C4-2B (cell line): ENCODE measurements around the gene ATP8B3.

Experiments used
- H3K27ac ChIP-seq: fragments of 450-650 bp; 2 replicates; pipeline ENCODE4 v1.5.1; 2017
- ZFX ChIP-seq: fragments of 450-650 bp; IDR thresholded peaks from 2 replicates; pipeline ENCODE4 v1.6.1; 2017
- TF ChIP-seq, protein P1 (sequence below): fragments of 450-650 bp; conservative IDR thresholded peaks from 2 replicates; pipeline ENCODE4 v1.5.1; 2017; ENCODE audit warnings: mild to moderate bottlenecking

Gene ATP8B3

DNA sequence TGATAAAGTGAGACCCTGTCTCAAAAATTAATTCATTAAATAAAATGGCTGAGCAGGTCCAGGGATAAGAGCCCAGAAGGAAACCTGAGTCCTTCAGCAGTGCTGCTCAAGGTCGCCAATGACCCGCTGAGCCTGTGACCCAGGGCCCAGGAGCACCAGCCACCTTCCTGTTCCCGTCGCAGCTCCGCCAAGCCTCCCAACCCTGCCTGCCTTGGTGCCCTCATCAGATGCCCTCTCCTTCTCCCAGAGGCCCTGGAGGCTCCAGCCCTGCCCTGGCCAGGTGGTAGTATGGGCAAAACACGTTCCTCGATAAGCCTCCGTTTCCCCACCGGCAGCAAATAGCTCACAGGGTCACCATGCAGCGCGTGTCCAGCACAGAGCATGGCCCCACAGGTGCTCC, 33.6 kb upstream of the ATP8B3 start:
- H3K27ac ChIP-seq: no peak overlapping the region
- no peak for TF ChIP-seq ZFX
- TF ChIP-seq, protein P1, sequence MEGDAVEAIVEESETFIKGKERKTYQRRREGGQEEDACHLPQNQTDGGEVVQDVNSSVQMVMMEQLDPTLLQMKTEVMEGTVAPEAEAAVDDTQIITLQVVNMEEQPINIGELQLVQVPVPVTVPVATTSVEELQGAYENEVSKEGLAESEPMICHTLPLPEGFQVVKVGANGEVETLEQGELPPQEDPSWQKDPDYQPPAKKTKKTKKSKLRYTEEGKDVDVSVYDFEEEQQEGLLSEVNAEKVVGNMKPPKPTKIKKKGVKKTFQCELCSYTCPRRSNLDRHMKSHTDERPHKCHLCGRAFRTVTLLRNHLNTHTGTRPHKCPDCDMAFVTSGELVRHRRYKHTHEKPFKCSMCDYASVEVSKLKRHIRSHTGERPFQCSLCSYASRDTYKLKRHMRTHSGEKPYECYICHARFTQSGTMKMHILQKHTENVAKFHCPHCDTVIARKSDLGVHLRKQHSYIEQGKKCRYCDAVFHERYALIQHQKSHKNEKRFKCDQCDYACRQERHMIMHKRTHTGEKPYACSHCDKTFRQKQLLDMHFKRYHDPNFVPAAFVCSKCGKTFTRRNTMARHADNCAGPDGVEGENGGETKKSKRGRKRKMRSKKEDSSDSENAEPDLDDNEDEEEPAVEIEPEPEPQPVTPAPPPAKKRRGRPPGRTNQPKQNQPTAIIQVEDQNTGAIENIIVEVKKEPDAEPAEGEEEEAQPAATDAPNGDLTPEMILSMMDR: no peak

DNA sequence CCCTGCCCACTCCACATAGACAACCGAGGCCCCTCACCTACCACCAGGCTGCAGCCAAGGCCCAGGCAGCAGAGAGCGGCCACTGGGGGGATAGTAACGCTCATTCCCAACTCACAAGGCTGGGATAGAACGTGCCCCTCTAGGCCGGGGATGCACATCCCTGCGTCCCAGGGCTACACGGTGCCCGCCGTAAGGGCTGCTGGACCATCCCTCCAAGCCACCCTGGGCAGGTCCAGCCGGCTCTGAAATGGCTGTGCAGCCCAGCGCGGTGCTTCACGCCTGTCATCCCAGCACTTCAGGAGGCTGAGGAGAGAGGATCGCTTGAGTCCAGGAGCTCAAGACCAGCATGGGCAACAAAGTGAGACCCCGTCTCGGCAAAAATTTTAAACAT, 33.0 kb upstream of the ATP8B3 start:
- no peak overlapping the region for H3K27ac ChIP-seq
- TF ChIP-seq, protein P1: no peak
- TF ChIP-seq ZFX: no peak

DNA sequence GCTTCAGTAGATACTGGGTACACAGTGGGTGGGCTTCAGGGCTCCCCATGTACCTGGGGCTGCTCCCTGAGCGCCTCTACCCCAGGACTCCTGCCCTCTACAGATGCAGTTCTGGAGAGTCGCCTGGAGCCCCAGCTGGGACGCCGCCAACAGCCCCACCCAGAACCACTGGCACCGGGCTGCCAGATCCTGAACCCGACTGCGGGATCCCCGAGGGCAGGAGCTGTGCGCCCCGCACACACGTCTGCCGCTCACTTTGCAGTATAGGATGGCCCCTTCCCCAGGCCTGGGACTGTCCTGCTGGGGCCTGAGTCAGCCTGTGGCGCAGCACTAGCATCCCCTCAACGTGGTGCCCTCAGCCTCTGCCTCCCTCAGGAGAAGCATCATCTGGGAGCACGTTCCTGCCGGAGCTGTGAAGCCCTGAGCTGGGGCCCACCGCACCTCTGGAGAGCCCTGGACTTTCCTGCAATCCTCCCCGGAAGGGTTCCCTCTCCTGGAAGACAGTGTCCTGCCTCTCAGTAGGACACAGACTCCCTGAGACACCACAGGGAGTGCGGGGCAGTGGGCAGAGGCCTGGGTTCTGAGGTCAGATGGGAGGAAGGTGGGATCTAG, 32.5 kb upstream of the ATP8B3 start:
- H3K27ac ChIP-seq: no peak overlapping the region
- TF ChIP-seq, protein P1: no peak
- no peak for TF ChIP-seq ZFX

DNA sequence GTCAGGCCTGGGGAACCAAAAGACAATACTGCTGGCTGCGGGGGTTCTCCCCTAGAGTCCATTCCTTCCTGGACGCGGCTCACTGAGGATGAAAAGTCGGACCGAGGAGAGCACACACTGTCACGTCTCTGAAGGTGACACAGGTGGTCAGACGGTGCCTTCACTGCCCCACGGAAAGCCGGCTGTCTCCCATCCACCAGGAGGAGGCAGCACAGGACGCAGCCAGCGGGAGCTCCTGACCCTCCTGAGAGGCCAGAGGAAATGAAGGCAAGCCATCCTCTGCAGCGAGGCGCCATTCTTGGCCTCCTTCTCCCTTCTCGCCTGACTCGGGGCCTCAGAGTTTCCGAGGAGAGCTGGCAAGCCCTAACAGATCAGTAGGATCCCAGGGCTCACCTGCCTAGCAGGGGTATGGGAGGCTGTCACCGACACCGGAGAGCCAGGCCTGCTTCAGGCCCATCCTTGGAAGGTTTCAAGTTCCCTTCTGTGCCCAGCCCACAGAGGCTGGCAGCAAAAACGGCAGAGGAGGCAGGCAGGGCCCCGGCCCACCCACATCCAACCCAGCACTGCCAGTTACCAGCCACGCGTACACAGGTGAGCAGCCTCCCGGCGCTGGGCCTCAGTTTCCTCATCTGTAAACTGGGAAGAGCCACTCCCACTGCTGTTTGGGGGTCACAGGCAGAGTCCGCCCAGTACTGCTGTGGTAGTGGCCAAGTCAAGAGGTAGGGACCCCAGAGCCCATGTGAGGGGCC, 31.7 kb upstream of the ATP8B3 start:
- H3K27ac ChIP-seq: no peak overlapping the region
- no peak for TF ChIP-seq ZFX
- TF ChIP-seq, protein P1: no peak; the same call in 1 of the 2 replicates

DNA sequence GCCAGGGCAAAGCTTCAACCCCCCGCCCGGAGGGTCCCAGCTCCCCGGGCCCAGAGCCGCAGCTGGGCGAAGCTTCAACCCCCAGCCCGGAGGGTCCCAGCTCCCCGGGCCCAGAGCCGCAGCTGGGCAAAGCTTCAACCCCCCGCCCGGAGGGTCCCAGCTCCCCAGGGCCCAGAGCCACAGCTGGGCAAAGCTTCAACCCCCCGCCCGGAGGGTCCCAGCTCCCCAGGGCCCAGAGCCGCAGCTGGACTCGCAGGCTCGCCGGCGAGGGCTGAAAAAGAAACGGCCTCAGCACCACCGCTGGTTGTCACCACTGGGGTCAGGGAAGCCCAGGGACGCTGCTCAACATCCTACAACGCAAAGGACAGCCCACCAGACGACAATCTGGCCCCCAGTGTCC, 31.0 kb upstream of the ATP8B3 start:
- TF ChIP-seq, protein P1: no peak
- no peak for TF ChIP-seq ZFX
- no peak overlapping the region for H3K27ac ChIP-seq

DNA sequence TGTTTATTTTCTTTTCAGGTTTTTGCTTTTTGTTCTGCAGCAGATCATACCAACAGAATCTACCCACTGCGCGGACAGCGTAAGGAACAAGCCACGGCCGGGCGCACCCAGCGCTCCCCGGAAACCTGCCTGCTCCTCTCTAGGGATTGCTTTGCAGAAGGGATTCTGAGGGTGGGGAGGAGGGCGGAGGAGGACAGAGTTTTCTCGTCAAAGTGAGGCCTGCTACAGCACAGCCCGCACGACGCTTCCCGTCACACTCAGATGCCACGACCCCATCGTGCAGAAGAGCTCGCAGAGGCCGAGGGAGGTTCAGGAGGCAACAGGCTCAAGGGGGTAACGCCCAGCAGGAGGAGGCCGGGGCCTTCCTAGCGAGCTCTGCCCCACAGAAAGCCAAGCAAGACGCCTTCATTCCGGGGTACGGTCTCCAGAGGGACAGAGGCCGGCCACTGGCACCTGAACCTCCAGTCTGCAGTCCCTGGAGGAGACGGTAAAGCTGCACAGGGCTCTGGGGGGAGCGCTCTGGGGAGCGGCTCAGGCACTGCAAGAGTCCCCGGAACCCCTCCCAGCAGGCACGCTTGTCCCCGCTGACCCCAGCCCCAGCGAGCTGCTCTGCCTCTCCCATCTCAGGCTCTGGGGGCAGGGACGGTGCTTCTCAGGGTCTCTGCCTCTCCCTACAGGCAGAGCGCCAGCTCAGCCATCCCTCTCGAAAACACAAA, 29.3 kb upstream of the ATP8B3 start:
- no peak for TF ChIP-seq ZFX
- TF ChIP-seq, protein P1: no peak
- H3K27ac ChIP-seq: no peak overlapping the region

DNA sequence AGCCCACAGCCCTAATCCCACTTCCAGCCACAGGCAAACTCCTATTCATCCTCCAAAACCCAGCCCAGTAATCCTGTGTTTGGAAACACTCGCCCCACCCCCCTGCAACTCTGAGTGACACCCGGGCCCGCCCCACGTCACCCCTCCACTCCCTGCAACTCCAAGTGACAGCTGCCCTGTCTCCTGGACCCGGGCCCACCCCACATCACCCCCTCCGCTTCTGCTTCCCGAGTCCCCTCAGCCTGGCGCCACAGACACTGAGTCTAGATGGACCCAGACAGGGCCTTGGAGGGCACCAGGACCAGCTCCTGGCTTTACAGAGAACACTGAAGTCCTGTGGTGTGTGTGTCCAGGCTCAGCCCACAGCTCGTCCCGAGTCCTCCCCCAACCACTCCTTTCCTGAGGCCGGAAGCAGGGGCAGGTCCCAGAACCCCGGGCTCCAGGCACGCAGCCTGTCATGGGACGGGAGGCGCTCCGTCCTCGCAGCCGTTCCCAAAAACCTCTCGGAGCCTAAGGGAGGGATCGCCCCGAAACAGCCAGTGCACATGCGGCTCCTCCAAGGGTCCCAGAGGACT, 28.6 kb upstream of the ATP8B3 start:
- TF ChIP-seq ZFX: no peak
- TF ChIP-seq, protein P1: no peak
- H3K27ac ChIP-seq: no peak overlapping the region
